SK-MEL-5 (cell line): ENCODE results near the gene LAS1L. TPM values are rescaled to one million over a fixed set of nuclear protein-coding genes. Genes with fewer than 3 reads are reported as not detected.

Experiments
- total RNA-seq: library from RNA; depleted of rRNA; stranded (reverse); fragments of >200 nt; shearing (Covaris generic); gene quantifications from 2 replicates; pipeline ENCODE4 v1.2.3, GENCODE V29; 2014; rRNA removed

Gene LAS1L
- total RNA-seq, 1 experiment from 2014 or later: 33.0 TPM

Other genes starting within 250 kb of the LAS1L start
- gene MSN, start 132.9 kb upstream of the LAS1L start, total RNA-seq: 126 and 138 TPM in 2 replicates